H9 (cell line): Measurements from ENCODE around the gene UCHL1. TPM values are rescaled to one million over a fixed set of nuclear protein-coding genes. Genes with fewer than 3 reads are reported as not detected.
A peak's percentile ranks its signal among the peaks of the same experiment; 100 is the strongest.

Experiments
- DNase-seq: peaks from one replicate; pipeline ENCODE4 v3.0.0-alpha.2; 2017
- H2AFZ ChIP-seq: one replicate; pipeline ENCODE4 v1.6.1; 2013; ENCODE audit warnings: mild to moderate bottlenecking, low read length, control low read depth, moderate library complexity
- H2AK5ac ChIP-seq: 2 replicates; pipeline ENCODE4 v1.6.1; 2013; ENCODE audit warnings: low read length, control low read depth, mixed read lengths; ENCODE audit not compliant: insufficient read length
- H2BK120ac ChIP-seq: one replicate; pipeline ENCODE4 v1.6.1; 2013; ENCODE audit warnings: low read depth, mild to moderate bottlenecking, low read length, control low read depth, inconsistent platforms; ENCODE audit not compliant: poor library complexity, severe bottlenecking
- H2BK12ac ChIP-seq: 2 replicates; pipeline ENCODE4 v1.6.1; 2013; ENCODE audit warnings: low read length, control low read depth, mixed read lengths, low read depth; ENCODE audit not compliant: insufficient read length
- H2BK15ac ChIP-seq: 2 replicates; pipeline ENCODE4 v1.6.1; 2013; ENCODE audit warnings: low read depth, low read length, control low read depth
- H2BK20ac ChIP-seq: one replicate; pipeline ENCODE4 v1.6.1; 2013; ENCODE audit warnings: low read depth, mild to moderate bottlenecking, low read length, control low read depth, inconsistent platforms; ENCODE audit not compliant: poor library complexity, severe bottlenecking
- H2BK5ac ChIP-seq: 2 replicates; pipeline ENCODE4 v1.6.1; 2013; ENCODE audit warnings: low read length, control low read depth, mixed read lengths; ENCODE audit not compliant: insufficient read length
- H3K14ac ChIP-seq: 2 replicates; pipeline ENCODE4 v1.6.1; 2013; ENCODE audit warnings: low read length, control low read depth; ENCODE audit not compliant: insufficient read depth
- H3K18ac ChIP-seq: 2 replicates; pipeline ENCODE4 v1.6.1; 2013; ENCODE audit warnings: low read depth, mild to moderate bottlenecking, mixed read lengths, low read length, control low read depth; ENCODE audit not compliant: insufficient read length
- H3K23ac ChIP-seq: 2 replicates; pipeline ENCODE4 v1.6.1; 2013; ENCODE audit warnings: low read length, control low read depth, mixed read lengths, low read depth; ENCODE audit not compliant: insufficient read length
- H3K23me2 ChIP-seq: 2 replicates; pipeline ENCODE4 v1.6.1; 2013; ENCODE audit warnings: low read depth, mild to moderate bottlenecking, mixed read lengths, low read length, control low read depth; ENCODE audit not compliant: insufficient read length, poor library complexity, severe bottlenecking
- H3K27ac ChIP-seq: 2 replicates; pipeline ENCODE4 v1.5.1; 2013; ENCODE audit warnings: low read length, control low read depth, mixed read lengths, low read depth; ENCODE audit not compliant: insufficient read length
- H3K27me3 ChIP-seq: 2 replicates; pipeline ENCODE4 v1.6.1; 2013; ENCODE audit warnings: low read length, control low read depth, inconsistent platforms; ENCODE audit not compliant: insufficient read depth
- H3K4ac ChIP-seq: 2 replicates; pipeline ENCODE4 v1.6.1; 2013; ENCODE audit warnings: low read depth, mild to moderate bottlenecking, control low read depth, inconsistent platforms, low read length, moderate library complexity
- H3K4me1 ChIP-seq: 2 replicates; pipeline ENCODE4 v1.6.1; 2013; ENCODE audit warnings: low read length, control low read depth, inconsistent platforms; ENCODE audit not compliant: insufficient read depth
- H3K4me2 ChIP-seq: 2 replicates; pipeline ENCODE4 v1.6.1; 2013; ENCODE audit warnings: low read length, control low read depth, mixed read lengths; ENCODE audit not compliant: insufficient read length, insufficient read depth
- H3K56ac ChIP-seq: 2 replicates; pipeline ENCODE4 v1.6.1; 2013; ENCODE audit warnings: low read depth, mild to moderate bottlenecking, mixed read lengths, low read length, control low read depth; ENCODE audit not compliant: insufficient read length
- H3K79me1 ChIP-seq: 2 replicates; pipeline ENCODE4 v1.6.1; 2013; ENCODE audit warnings: low read depth, mild to moderate bottlenecking, moderate library complexity, low read length, control low read depth, inconsistent platforms; ENCODE audit not compliant: insufficient read depth, poor library complexity, severe bottlenecking
- H3K79me2 ChIP-seq: 2 replicates; pipeline ENCODE4 v1.6.1; 2013; ENCODE audit warnings: low read length, control low read depth, inconsistent platforms; ENCODE audit not compliant: insufficient read depth
- H3K9ac ChIP-seq: 2 replicates; pipeline ENCODE4 v1.6.1; 2013; ENCODE audit warnings: low read length, control low read depth, mixed read lengths; ENCODE audit not compliant: insufficient read length; ENCODE audit errors: extremely low read depth
- H3K9me3 ChIP-seq: one replicate; pipeline ENCODE4 v1.6.1; 2013; ENCODE audit warnings: low read depth, low read length, inconsistent platforms; ENCODE audit not compliant: control insufficient read depth
- H3T11ph ChIP-seq: one replicate; pipeline ENCODE4 v1.6.1; 2013; ENCODE audit warnings: mild to moderate bottlenecking, low read length, control low read depth, inconsistent platforms
- H4K20me1 ChIP-seq: one replicate; pipeline ENCODE4 v1.6.1; 2013; ENCODE audit not compliant: control insufficient read depth, insufficient read length, insufficient read depth
- H4K5ac ChIP-seq: 2 replicates; pipeline ENCODE4 v1.6.1; 2013; ENCODE audit warnings: low read depth, mild to moderate bottlenecking, mixed read lengths, low read length, control low read depth; ENCODE audit not compliant: insufficient read length
- H4K8ac ChIP-seq: replicated peaks from 2 replicates; pipeline ENCODE4 v1.6.1; 2013; ENCODE audit warnings: low read length, control low read depth, mixed read lengths, low read depth; ENCODE audit not compliant: insufficient read length
- H4K91ac ChIP-seq: 2 replicates; pipeline ENCODE4 v1.6.1; 2013; ENCODE audit warnings: low read depth, mild to moderate bottlenecking, moderate library complexity, mixed read lengths, low read length, control low read depth; ENCODE audit not compliant: insufficient read length
- H3K27ac Mint-ChIP-seq, 3 experiments: 2 replicates in 2 of 3; 3 replicates in 1 of 3; pipeline ENCODE4 v1.8.0; 2020 to 2021; ENCODE audit warnings: mixed read lengths in 3 of 3, mild to moderate bottlenecking in 1 of 3, moderate library complexity in 1 of 3
- H3K27me3 Mint-ChIP-seq: 2 replicates; pipeline ENCODE4 v1.8.0; 2021; ENCODE audit warnings: low read depth, mild to moderate bottlenecking, moderate library complexity, mixed read lengths
- H3K36me3 Mint-ChIP-seq, 3 experiments: 2 replicates in 2 of 3; 3 replicates in 1 of 3; pipeline ENCODE4 v1.8.0; 2020 to 2021; ENCODE audit warnings: low read depth in 3 of 3, mixed read lengths in 3 of 3; ENCODE audit not compliant: insufficient read depth in 1 of 3
- H3K4me1 Mint-ChIP-seq, 2 experiments: 2 replicates each; pipeline ENCODE4 v1.8.0; 2020; ENCODE audit warnings: mixed read lengths in 2 of 2
- H3K4me3 Mint-ChIP-seq, 2 experiments: 2 replicates in 1 of 2; 3 replicates in 1 of 2; pipeline ENCODE4 v1.8.0; 2020 to 2021; ENCODE audit warnings: mild to moderate bottlenecking in 2 of 2, mixed read lengths in 2 of 2, moderate library complexity in 1 of 2
- H3K9me3 Mint-ChIP-seq, 2 experiments: 2 replicates in 1 of 2; 3 replicates in 1 of 2; pipeline ENCODE4 v1.8.0; 2020; ENCODE audit warnings: mild to moderate bottlenecking in 2 of 2, mixed read lengths in 2 of 2, moderate library complexity in 1 of 2
- WGBS: extraction: QIAGEN DNeasy Blood & Tissue Kit; methylation state at CpG from one replicate; pipeline ENCODE4 v1.1.7; 2013; ENCODE audit warnings: missing lambda C conversion rate, low lambda C conversion rate, mixed read lengths; ENCODE audit not compliant: insufficient read length; ENCODE audit errors: extremely low coverage; 5-methylcytosine and 5-hydroxymethylcytosine counted together
- total RNA-seq: library from RNA; stranded (reverse); gene quantifications from 2 replicates; pipeline ENCODE4 v1.2.1, GENCODE V29; 2021
- TF ChIP-seq, protein P1 (sequence below): fragments of 200-600 bp; sonication (generic); conservative IDR thresholded peaks from 3 replicates; pipeline ENCODE4 v1.8.0; 2021; ENCODE audit warnings: antibody characterized with exemption, mild to moderate bottlenecking

UCHL1 gene
- total RNA-seq, 1 experiment from 2014 or later: 513 TPM

DNA sequence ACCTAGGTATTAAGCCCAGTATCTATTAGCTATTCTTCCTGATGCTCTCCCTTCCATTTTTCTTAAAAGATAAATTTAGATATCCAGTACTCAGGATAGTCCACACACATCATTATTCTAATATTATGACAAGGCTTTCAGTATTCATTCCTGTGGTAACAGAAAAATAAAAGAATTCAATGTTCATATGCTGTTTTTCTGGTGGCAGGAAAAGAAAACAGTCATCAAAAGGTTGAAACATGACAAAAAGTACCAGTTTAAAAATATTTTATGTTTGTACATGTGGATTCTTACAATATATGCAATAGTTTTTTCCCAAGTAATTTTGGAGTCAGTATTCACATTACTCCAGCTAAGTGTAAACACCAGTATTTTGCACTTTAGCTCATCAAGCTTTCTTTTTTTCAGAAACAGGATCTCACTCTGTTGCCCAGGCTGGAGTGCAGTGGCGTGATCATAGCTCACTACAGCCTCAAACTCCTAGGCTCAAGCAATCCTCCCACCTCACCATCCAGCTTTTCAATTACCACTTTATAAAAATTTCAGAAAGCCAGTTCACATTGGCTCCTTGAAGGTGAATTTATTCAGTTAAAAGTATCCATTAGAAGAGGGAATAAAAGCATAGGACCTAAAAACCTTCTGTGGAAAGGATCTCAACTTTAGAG lies 44.6 kb upstream of the UCHL1 start:
- TF ChIP-seq, protein P1, sequence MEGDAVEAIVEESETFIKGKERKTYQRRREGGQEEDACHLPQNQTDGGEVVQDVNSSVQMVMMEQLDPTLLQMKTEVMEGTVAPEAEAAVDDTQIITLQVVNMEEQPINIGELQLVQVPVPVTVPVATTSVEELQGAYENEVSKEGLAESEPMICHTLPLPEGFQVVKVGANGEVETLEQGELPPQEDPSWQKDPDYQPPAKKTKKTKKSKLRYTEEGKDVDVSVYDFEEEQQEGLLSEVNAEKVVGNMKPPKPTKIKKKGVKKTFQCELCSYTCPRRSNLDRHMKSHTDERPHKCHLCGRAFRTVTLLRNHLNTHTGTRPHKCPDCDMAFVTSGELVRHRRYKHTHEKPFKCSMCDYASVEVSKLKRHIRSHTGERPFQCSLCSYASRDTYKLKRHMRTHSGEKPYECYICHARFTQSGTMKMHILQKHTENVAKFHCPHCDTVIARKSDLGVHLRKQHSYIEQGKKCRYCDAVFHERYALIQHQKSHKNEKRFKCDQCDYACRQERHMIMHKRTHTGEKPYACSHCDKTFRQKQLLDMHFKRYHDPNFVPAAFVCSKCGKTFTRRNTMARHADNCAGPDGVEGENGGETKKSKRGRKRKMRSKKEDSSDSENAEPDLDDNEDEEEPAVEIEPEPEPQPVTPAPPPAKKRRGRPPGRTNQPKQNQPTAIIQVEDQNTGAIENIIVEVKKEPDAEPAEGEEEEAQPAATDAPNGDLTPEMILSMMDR: no peak
- no peak overlapping the region for H2BK15ac ChIP-seq
- Mint-ChIP-seq H3K4me3 (peak overlapping the region; percentile 81 to 93; a peak in 3 of 5 replicates), H3K27ac (no peak overlapping the region), H3K27me3 (peaks cover 14% of the 10 kb centered on the region), H3K36me3 (no peaks in the 10 kb centered on the region; a peak in 1 of 7 replicates), H3K4me1 (peaks cover 38 to 49% of the 10 kb centered on the region in 2 experiments), H3K9me3 (no peaks in the 10 kb centered on the region; a peak in 2 of 5 replicates)
- H3K56ac ChIP-seq: no peak overlapping the region
- H3T11ph ChIP-seq: no peak overlapping the region
- H2BK120ac ChIP-seq: no peak overlapping the region
- H3K18ac ChIP-seq: no peak overlapping the region
- no peak for DNase-seq
- H4K5ac ChIP-seq: no peak overlapping the region
- no peak overlapping the region for H2BK20ac ChIP-seq
- peaks cover 3% of the 10 kb centered on the region for H3K79me1 ChIP-seq
- no peak overlapping the region for H2AFZ ChIP-seq
- H3K4ac ChIP-seq: no peak overlapping the region
- no peak overlapping the region for H3K23ac ChIP-seq
- H3K14ac ChIP-seq: no peak overlapping the region
- H2AK5ac ChIP-seq: no peak overlapping the region
- no peak overlapping the region for H4K91ac ChIP-seq
- H3K4me1 ChIP-seq: peaks cover 3% of the 10 kb centered on the region; the same call in 1 of the 2 replicates
- H3K9ac ChIP-seq: no peak overlapping the region
- no peaks in the 10 kb centered on the region for H3K9me3 ChIP-seq
- peaks cover 14% of the 10 kb centered on the region for H3K23me2 ChIP-seq
- no peak overlapping the region for H2BK5ac ChIP-seq
- no peak overlapping the region for H2BK12ac ChIP-seq
- H3K27me3 ChIP-seq: peaks cover 2% of the 10 kb centered on the region; the same call in 1 of the 2 replicates
- no peak overlapping the region for H4K8ac ChIP-seq
- peaks cover 3% of the 10 kb centered on the region; the same call in 1 of the 2 replicates for H3K79me2 ChIP-seq
- no peaks in the 10 kb centered on the region for H4K20me1 ChIP-seq
- peak overlapping the region; percentile 79 for H3K4me2 ChIP-seq
- WGBS: no CpG with 5 or more reads among the region's 1 CpG
- H3K27ac ChIP-seq: no peak overlapping the region
